Upper lobe of right lung (tissue), 1 donor: ENCODE results near the gene ASB1. TPM values are rescaled to one million over a fixed set of nuclear protein-coding genes. Genes with fewer than 3 reads are reported as not detected.

Experiments
- ATAC-seq: fragments of 200-7000 bp; cut with Tn5 transposase; one replicate; pipeline ENCODE4 v1.9.1; 2020; ENCODE audit warnings: mild to moderate bottlenecking, moderate library complexity
- DNase-seq: peaks from one replicate; pipeline ENCODE4 v3.0.0-alpha.2; 2020
- H3K27ac ChIP-seq: fragments of 200-600 bp; one replicate; pipeline ENCODE4 v1.8.0; 2022
- H3K27me3 ChIP-seq: fragments of 200-600 bp; one replicate; pipeline ENCODE4 v1.8.0; 2022; ENCODE audit warnings: mild to moderate bottlenecking
- H3K36me3 ChIP-seq: fragments of 200-600 bp; one replicate; pipeline ENCODE4 v1.8.0; 2022
- H3K4me1 ChIP-seq: fragments of 200-600 bp; one replicate; pipeline ENCODE4 v1.8.0; 2022
- H3K4me3 ChIP-seq: fragments of 200-600 bp; one replicate; pipeline ENCODE4 v1.8.0; 2022; ENCODE audit warnings: mild to moderate bottlenecking
- H3K9me3 ChIP-seq: fragments of 200-600 bp; one replicate; pipeline ENCODE4 v1.8.0; 2022
- CTCF ChIP-seq: fragments of 200-600 bp; IDR thresholded peaks from one replicate; pipeline ENCODE4 v1.8.0; 2022; ENCODE audit warnings: antibody characterized with exemption
- intact Hi-C: fragments of 100-400 bp; cut with DNase I; formaldehyde crosslinking; loops from one replicate; pipeline ENCODE4 v1.11.0; 2022
- total RNA-seq: library from RNA; stranded (reverse); fragmentation: NEBNext Ultra II Directional; extraction: Animal tissue kit (Norgen Biotek cat#: 25700); gene quantifications from one replicate; pipeline ENCODE4 v1.2.1, GENCODE V29; 2021
- donor health status: DM: no; HTN: yes; CAD: no; lungs with severe emphysema.

The ASB1 gene
- total RNA-seq, 1 donor from 2014 or later: 26.6 TPM

- no peaks in the 10 kb centered on the region for H3K36me3 ChIP-seq
- no peak overlapping the region for H3K4me3 ChIP-seq
- no peak for ATAC-seq
- H3K27me3 ChIP-seq: no peaks in the 10 kb centered on the region
- no peak for TF ChIP-seq CTCF
- DNase-seq: no peak
- H3K9me3 ChIP-seq: no peaks in the 10 kb centered on the region
- intact Hi-C loops: no loop called here
- H3K4me1 ChIP-seq: no peaks in the 10 kb centered on the region
- no peak overlapping the region for H3K27ac ChIP-seq
These were observed 14.5 kb upstream of the ASB1 start for GRCh38 chr2:238412067-238412767.

GRCh38 chr2:238413368-238413767 is 13.4 kb upstream of the ASB1 start:
- no peaks in the 10 kb centered on the region for H3K9me3 ChIP-seq
- no peak overlapping the region for H3K4me3 ChIP-seq
- intact Hi-C loops: no loop called here
- H3K36me3 ChIP-seq: no peaks in the 10 kb centered on the region
- no peaks in the 10 kb centered on the region for H3K27me3 ChIP-seq
- no peak overlapping the region for H3K27ac ChIP-seq
- no peak for TF ChIP-seq CTCF
- ATAC-seq (no peak), DNase-seq (no peak)
- H3K4me1 ChIP-seq: no peaks in the 10 kb centered on the region

- intact Hi-C loops: no loop called here
These were observed 11.5 kb upstream of the ASB1 start for GRCh38 chr2:238415036-238415764.

GRCh38 chr2:238415893-238416292 is 10.8 kb upstream of the ASB1 start:
- Histone ChIP-seq H3K4me1 (no peaks in the 10 kb centered on the region), H3K36me3 (no peaks in the 10 kb centered on the region), H3K27ac (no peak overlapping the region), H3K9me3 (no peaks in the 10 kb centered on the region), H3K27me3 (no peaks in the 10 kb centered on the region), H3K4me3 (no peak overlapping the region)
- DNase-seq (no peak), ATAC-seq (no peak)
- TF ChIP-seq CTCF: no peak
- intact Hi-C loops: no loop called here

More at GRCh38 chr2:238415036-238415764, 11.5 kb upstream of the ASB1 start:
- no peaks in the 10 kb centered on the region for H3K36me3 ChIP-seq
- TF ChIP-seq CTCF: no peak
- no peaks in the 10 kb centered on the region for H3K4me1 ChIP-seq
- DNase-seq (no peak), ATAC-seq (no peak)
- H3K27ac ChIP-seq: no peak overlapping the region
- no peaks in the 10 kb centered on the region for H3K9me3 ChIP-seq
- no peaks in the 10 kb centered on the region for H3K27me3 ChIP-seq
- no peak overlapping the region for H3K4me3 ChIP-seq

- no peaks in the 10 kb centered on the region for H3K9me3 ChIP-seq
- intact Hi-C loops: no loop called here
- TF ChIP-seq CTCF: no peak
- no peaks in the 10 kb centered on the region for H3K4me1 ChIP-seq
- no peak for ATAC-seq
- no peak overlapping the region for H3K27ac ChIP-seq
- no peaks in the 10 kb centered on the region for H3K36me3 ChIP-seq
- no peaks in the 10 kb centered on the region for H3K27me3 ChIP-seq
- no peak overlapping the region for H3K4me3 ChIP-seq
- no peak for DNase-seq
These were observed 8.3 kb upstream of the ASB1 start for GRCh38 chr2:238418196-238418998.
